IMR-90 (cell line): ENCODE results near the gene PKHD1.

ENCODE experiments used
- CTCF ChIP-seq: conservative IDR thresholded peaks from 2 replicates; pipeline ENCODE4 v1.5.1; 2012; ENCODE audit warnings: mild to moderate bottlenecking, low read depth, low read length, improper control_type of control experiment
- FOS ChIP-seq: fragments of 150-350 bp; IDR thresholded peaks from 2 replicates; pipeline ENCODE4 v1.6.1; 2016; ENCODE audit warnings: low read depth, low read length
- MXI1 ChIP-seq: IDR thresholded peaks from 2 replicates; pipeline ENCODE4 v1.6.1; 2012; ENCODE audit warnings: low read depth, mild to moderate bottlenecking, low read length, moderate library complexity, borderline replicate concordance
- NFE2L2 ChIP-seq: fragments of 150-350 bp; IDR thresholded peaks from 2 replicates; pipeline ENCODE4 v1.6.1; 2016; ENCODE audit warnings: low read depth, mild to moderate bottlenecking, low read length
- POLR2A ChIP-seq: IDR thresholded peaks from 2 replicates; pipeline ENCODE4 v1.6.1; 2012; ENCODE audit warnings: mild to moderate bottlenecking, low read depth, low read length
- RAD21 ChIP-seq: IDR thresholded peaks from 2 replicates; pipeline ENCODE4 v1.6.1; 2012; ENCODE audit warnings: low read length, improper control_type of control experiment

- TF ChIP-seq CTCF (no peak), POLR2A (no peak), NFE2L2 (no peak), FOS (no peak), RAD21 (no peak), MXI1 (no peak)
Measured at GRCh38 chr6:52089758-52090348, 2.4 kb upstream of the PKHD1 start.
